H7 (cell line): Measurements from ENCODE around the gene SYT1. TPM values are rescaled to one million over a fixed set of nuclear protein-coding genes. Genes with fewer than 3 reads are reported as not detected.

Experiments used
- DNase-seq: peaks from one replicate; pipeline ENCODE4 v3.0.0; 2012
- H3K27me3 ChIP-seq: 2 replicates; pipeline ENCODE4 v1.6.0; 2011; ENCODE audit warnings: mild to moderate bottlenecking, low read length; ENCODE audit not compliant: control insufficient read depth, insufficient read depth
- H3K36me3 ChIP-seq: replicated peaks from 2 replicates; pipeline ENCODE4 v1.5.1; 2011; ENCODE audit warnings: low read length; ENCODE audit not compliant: control insufficient read depth, insufficient read depth
- H3K4me3 ChIP-seq: 2 replicates; pipeline ENCODE4 v1.5.1; 2011; ENCODE audit warnings: low read depth, mild to moderate bottlenecking, control low read depth, low read length, moderate library complexity; ENCODE audit not compliant: insufficient read depth
- total RNA-seq: library from RNA; depleted of rRNA; stranded (reverse); fragments of >200 nt; shearing (Covaris generic); gene quantifications from 2 replicates; pipeline ENCODE4 v1.2.3, GENCODE V29; 2014

The SYT1 gene
- total RNA-seq, 1 experiment from 2014 or later: 11.7 TPM

DNA sequence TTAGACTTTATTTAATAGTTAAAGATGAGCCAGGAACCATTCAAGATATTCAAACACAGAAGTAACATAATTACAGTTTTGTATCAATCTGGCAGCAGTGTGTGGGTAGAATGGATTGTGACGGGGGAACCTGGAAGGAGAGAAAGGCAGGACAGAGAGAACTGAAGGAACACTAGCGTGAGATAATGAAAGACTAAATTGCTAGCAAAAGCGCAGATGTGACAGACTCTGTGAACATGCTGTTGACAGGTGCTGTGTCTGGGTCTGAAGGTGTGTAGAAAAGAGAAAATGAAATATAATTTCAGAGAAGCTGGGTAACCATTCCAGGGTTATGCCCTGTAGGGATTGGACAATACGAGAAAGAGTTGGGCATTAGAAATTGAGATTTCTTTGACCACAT, 372.3 kb downstream of the SYT1 start:
- no peaks in the 10 kb centered on the region for H3K36me3 ChIP-seq
- H3K4me3 ChIP-seq: no peak overlapping the region
- H3K27me3 ChIP-seq: no peaks in the 10 kb centered on the region
- no peak for DNase-seq

DNA sequence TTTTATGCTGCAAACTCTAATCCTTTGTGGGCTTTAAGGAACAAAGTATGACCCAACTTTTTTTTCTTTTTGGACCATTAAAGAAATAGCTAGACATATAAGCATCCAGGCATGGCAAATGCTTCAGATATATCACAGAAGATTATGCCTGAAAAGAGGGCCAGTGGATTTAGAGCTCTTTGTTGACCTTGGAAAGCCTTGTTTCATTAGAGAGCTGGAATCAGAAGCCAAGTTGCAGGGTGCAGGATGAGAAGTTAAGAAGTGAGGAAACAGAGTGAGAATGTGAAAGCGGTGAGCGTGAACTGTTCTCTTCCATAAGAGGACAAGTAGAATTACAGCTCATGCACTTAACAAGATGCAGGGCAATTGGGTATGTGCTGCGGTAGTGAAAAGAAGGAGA, 373.7 kb downstream of the SYT1 start:
- DNase-seq: no peak
- H3K36me3 ChIP-seq: no peaks in the 10 kb centered on the region
- no peak overlapping the region for H3K4me3 ChIP-seq
- no peaks in the 10 kb centered on the region for H3K27me3 ChIP-seq

DNA sequence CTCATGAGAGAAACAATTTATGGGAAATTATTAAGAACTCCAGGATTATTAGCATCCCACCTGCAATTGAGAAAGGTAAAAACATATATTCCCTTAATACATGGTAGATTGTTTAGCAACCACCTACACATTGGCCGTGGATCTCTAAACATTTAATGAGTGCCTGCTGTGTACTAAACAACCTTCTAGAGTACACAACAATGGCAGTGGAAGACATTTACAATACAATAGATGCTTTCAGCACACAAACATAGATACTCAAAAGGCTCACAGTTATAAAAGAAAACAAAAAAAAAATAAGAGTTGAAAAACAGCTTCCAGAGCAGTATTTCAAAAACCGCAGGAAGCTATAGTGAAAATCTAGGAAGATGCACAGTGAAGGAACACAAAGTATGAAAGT, 382.9 kb downstream of the SYT1 start:
- peak; percentile 16 for DNase-seq
- H3K36me3 ChIP-seq: no peaks in the 10 kb centered on the region
- no peaks in the 10 kb centered on the region for H3K27me3 ChIP-seq
- H3K4me3 ChIP-seq: no peak overlapping the region

DNA sequence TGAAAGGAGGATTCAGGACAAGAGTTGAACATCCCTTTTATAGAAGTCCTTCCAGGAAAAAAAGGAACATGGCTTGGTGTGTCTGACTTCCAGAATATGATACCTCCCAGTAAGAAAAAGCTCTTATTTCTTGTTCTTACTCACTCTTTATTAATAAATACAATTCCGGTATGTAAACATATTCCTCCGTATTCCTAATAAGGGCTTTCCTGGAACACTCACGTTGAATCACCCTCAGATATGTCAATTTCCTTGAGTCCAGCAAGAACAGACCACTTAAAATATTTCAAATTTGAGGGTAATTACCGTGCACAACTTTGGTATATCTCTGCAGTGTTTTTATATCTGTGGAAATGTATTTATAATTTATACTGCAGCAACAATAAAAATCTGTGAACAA, 385.6 kb downstream of the SYT1 start:
- Histone ChIP-seq H3K27me3 (no peaks in the 10 kb centered on the region), H3K4me3 (no peak overlapping the region), H3K36me3 (no peaks in the 10 kb centered on the region)
- DNase-seq: no peak

DNA sequence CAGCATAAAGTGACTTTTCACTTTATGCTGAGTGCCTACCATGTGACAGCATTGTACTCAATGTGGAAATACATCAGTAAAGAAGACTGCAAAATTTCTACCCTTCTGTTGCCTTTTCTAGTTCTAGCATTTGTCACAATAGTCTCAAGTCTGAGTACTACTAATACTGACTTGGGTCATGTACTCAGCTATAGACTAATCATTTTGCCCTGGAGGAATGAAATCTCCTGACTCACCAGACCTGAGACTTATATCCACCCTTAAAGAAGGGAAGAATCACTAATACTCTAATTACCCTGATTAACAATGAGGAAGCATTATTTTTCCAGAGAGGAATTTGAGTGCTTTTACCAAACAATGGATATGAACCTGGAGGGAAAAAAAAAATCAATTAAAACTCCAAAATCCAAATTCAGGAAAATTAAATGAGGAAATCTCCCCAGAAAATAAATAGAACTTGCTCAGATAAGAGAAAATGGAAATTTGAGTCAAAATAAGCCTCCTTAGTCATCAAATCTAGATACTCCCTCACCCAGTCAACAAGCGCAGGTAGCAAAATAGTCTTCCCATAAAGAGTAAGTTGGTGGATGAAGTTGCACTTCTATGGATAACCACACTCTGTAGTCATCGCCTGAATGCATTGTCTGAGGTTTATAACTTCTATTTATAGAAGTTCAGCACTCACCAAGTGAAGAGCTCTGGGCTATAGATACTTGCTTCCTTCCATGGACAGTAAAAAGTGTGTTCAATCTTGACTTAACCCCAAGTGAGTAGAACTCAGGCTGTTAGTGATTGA, 386.6 kb downstream of the SYT1 start:
- Histone ChIP-seq H3K36me3 (no peaks in the 10 kb centered on the region), H3K27me3 (no peaks in the 10 kb centered on the region), H3K4me3 (no peak overlapping the region)
- DNase-seq: no peak

DNA sequence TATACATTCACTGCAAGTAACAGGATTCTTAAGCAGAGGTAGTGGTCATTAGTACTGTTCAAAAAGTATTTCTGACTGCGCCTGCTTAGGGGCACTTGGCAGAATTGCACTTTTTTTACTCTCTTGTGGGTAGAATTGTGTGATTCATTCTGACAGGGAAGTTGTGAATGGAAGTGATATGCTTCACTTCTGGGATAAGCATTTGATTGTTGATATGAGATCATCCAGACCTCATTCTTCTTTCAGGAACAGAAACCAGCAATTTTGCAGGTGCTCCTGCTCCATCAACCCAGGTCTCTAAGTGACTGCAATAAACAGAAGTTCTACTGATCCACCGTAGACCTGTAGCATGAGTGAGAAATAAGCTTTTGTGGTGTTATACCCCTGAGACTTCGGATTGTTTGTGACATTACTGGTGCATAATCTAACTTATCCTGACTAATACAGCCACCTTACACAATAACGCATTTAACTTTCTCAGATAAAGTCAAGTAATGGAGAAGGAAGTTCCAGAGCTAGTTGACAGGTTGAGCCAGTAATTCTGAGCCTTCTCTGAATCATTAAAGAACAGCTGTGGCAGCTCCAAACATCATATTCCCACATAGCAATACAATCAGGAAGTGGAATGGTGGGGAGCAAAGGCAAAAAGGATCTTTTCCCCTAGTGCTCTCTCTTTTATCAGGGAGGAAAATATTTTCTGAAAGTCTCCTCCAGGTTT, 387.9 kb downstream of the SYT1 start:
- H3K4me3 ChIP-seq: no peak overlapping the region
- no peaks in the 10 kb centered on the region for H3K36me3 ChIP-seq
- DNase-seq: no peak
- H3K27me3 ChIP-seq: no peaks in the 10 kb centered on the region

DNA sequence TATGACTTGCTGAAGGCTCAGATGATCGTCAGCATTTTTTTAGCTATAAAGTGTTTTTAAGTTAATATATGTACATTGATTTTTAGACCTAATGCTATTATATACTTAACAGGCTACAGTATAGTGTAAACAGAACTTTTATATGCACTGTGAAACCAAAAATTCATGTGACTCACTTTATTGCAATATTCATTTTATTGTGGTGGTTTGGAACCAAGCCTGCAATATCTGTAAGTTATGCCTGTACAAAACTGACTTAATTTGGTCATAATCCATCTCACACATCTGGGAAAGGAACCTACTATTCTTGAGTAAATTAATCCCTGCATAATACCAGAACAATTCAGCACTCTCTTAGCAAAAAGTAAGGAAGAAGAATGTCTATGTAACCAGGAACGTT, 390.7 kb downstream of the SYT1 start:
- DNase-seq: no peak
- H3K36me3 ChIP-seq: no peaks in the 10 kb centered on the region
- H3K27me3 ChIP-seq: no peaks in the 10 kb centered on the region
- H3K4me3 ChIP-seq: no peak overlapping the region

DNA sequence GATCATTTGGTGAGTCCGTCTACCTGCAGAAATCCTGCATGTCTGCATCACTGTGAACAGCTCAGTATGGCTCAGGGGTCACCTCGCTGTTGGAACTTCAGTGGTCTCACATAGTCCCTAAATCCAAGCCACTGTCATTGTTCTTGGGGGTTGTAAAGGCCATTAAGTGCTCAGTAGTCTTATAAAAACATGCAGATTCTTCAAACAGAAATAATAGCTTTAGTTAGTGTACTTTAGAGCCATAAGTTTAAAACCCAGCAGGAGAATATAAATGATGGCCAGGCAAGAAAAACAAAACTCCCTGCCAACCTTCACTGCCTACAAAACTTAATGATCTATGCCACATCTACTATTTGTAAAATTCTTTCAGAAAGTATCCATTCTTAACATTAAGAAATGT, 396.3 kb downstream of the SYT1 start:
- H3K27me3 ChIP-seq: no peaks in the 10 kb centered on the region
- no peak for DNase-seq
- no peak overlapping the region for H3K4me3 ChIP-seq
- no peaks in the 10 kb centered on the region for H3K36me3 ChIP-seq

DNA sequence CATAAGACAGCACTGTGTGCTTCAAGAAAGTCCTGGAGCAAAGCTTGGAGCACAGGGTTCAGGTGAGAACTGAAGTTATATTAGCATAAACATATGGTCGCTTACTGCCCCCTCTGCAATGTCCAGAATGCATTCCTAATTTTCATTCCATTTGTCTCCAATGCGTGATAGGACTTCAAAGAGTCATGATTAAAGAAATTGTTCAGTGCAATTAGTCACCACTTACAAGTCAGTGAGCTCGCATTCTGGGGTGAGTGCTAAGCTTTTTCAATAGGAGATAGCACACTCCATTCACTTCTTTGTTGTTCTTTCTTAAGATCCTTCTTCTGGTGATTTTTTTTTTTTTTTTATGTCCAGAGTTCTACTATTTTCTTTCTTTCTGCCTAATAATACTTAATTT, 398.4 kb downstream of the SYT1 start:
- DNase-seq: no peak
- Histone ChIP-seq H3K27me3 (no peaks in the 10 kb centered on the region), H3K36me3 (no peaks in the 10 kb centered on the region), H3K4me3 (no peak overlapping the region)

DNA sequence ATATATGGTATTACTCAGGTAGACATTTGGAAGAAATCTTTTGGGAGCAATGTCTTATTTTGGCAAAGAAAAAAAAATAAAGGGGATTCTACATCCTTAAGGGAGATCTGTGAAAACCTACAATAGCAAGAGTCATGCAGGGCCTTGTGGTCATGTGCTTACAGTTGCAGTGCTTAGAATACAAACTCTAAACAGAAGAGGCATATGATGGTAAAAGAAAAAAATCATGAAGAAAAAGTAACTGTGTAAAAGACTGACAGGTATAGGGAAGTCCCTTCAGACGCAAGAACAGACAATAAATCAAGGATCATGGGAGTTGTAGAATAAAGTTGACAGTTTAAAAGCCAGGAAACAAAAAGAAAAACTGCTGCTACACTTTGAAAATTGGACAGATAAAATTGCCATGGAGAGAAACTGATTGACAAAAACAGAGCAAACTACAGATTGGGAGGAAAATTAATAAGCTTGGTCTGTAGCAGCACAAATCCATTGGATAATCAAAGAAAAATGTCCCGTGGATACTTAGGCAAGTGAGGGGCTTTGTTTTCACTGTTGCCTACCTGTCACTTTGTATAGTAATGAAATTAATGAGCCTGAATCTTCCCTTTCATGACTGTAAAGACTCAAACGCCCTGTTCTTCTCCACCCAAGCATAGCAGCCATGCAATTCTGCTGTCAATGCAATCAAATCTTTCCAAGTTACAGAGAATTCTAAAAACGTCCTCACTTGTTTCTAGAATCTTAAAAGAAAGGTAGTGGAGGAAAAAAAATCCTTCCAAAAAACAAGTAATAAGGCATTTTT, 402.0 kb downstream of the SYT1 start:
- Histone ChIP-seq H3K4me3 (no peak overlapping the region), H3K27me3 (no peaks in the 10 kb centered on the region), H3K36me3 (no peaks in the 10 kb centered on the region)
- no peak for DNase-seq

DNA sequence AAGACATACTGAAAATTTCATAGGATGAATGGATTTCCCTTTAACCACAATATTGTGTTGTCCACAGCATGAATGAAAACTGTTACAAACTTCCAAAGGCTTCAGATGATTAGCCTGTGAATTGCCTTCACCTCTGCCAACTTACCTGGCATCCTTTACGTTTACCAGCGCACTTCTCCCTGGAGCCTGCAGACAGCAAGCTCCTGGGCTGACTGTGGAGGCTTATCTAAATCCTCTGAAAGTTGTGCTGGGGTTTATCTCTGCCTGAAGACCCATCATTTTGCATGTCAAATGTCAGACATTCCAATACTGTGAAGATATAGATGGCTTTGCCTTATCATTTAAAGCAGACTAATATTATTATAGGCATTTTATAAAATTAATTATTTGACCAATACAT, 403.0 kb downstream of the SYT1 start:
- no peak for DNase-seq
- no peak overlapping the region for H3K4me3 ChIP-seq
- H3K36me3 ChIP-seq: no peaks in the 10 kb centered on the region
- H3K27me3 ChIP-seq: no peaks in the 10 kb centered on the region

DNA sequence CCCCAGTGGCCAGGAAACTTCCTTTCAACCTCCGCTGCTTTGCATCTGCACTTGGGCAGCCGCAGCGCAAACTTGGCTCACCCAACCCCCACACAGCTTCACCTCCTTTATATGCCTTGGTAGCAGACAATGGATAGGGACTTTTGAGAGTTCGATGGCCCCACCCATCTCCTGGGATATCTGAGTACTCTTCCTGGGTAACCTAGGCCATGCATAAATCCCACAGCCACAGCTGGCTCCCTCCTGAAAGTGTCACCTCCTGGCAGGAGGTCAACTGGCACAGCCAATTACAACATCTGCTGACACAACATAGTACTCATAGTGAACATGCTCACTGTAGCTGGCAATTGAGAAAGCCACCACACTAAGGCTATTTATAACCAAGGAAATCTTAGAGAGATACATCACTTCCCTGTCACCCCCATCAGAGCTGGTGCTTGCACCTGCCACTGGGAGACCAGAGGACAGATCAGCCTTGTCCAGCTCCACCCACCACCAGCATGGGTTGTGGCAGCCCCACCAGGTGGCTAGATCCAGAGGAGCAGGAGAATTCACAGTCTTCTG, 410.0 kb downstream of the SYT1 start:
- no peak for DNase-seq

DNA sequence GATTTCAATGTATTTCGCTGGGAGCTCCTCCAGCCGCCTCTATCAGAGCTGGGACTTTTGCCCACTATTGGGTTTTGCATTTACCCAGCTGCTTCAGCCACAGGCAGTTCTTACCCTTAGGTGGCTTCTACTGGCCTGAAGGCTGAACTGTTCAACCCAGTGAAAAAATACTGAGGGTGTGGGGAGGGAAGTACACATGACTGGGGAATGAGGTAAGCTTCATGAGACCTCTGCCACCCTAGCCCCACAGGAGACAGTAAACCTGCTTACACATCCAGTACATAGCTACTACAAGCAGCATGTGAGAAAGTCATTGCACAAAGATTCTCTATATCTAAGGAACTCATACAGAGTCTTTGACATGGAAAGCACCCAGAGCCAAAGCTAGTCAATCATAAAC, 411.1 kb downstream of the SYT1 start:
- Histone ChIP-seq H3K36me3 (no peaks in the 10 kb centered on the region), H3K27me3 (no peaks in the 10 kb centered on the region), H3K4me3 (no peak overlapping the region)
- no peak for DNase-seq

More for the DNA sequence above, 410.0 kb downstream of the SYT1 start:
- no peak overlapping the region for H3K4me3 ChIP-seq
- no peaks in the 10 kb centered on the region for H3K36me3 ChIP-seq
- no peaks in the 10 kb centered on the region for H3K27me3 ChIP-seq

DNA sequence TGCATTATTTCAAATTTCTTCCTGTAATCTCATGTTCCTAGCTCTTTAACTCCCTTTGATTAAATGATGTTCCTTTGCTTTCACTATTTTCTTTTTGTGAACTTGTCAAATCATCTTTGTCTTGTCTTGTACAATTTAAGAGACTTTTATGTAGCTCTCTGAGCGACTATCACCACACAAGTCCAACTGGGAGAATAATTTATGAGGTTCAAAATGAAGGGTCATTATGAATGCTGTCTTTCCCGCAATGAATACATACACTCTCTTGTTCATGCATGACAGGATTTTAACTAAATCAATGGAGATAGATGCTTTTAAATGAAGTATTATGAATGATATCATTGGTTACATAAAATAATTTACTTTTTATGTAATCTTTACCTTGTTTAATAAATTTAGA, 418.8 kb downstream of the SYT1 start:
- H3K36me3 ChIP-seq: no peaks in the 10 kb centered on the region
- no peak for DNase-seq
- H3K4me3 ChIP-seq: no peak overlapping the region
- H3K27me3 ChIP-seq: no peaks in the 10 kb centered on the region
